HFFc6 (cell line): ENCODE results near the gene TAF4. TPM values are rescaled to one million over a fixed set of nuclear protein-coding genes. Genes with fewer than 3 reads are reported as not detected.

Experiments
- DNase-seq: peaks from one replicate; pipeline ENCODE4 v3.0.0-alpha.2; 2018
- H3K27ac Mint-ChIP-seq: 2 replicates; pipeline ENCODE4 v1.8.0; 2020; ENCODE audit warnings: mild to moderate bottlenecking, mixed read lengths
- H3K27me3 Mint-ChIP-seq: 2 replicates; pipeline ENCODE4 v1.8.0; 2021; ENCODE audit warnings: mild to moderate bottlenecking, moderate library complexity, mixed read lengths; ENCODE audit not compliant: insufficient read depth
- H3K36me3 Mint-ChIP-seq: 2 replicates; pipeline ENCODE4 v1.8.0; 2021; ENCODE audit warnings: low read depth, mixed read lengths
- H3K4me1 Mint-ChIP-seq: 2 replicates; pipeline ENCODE4 v1.8.0; 2020; ENCODE audit warnings: low read depth, mixed read lengths
- H3K4me3 Mint-ChIP-seq: 2 replicates; pipeline ENCODE4 v1.8.0; 2020; ENCODE audit warnings: mild to moderate bottlenecking, moderate library complexity, mixed read lengths
- H3K9me3 Mint-ChIP-seq: 2 replicates; pipeline ENCODE4 v1.8.0; 2020; ENCODE audit warnings: mild to moderate bottlenecking, mixed read lengths
- CTCF ChIP-seq: fragments of 200-600 bp; sonication (generic); IDR thresholded peaks from 2 replicates; pipeline ENCODE4 v1.5.0; 2021; ENCODE audit warnings: antibody characterized with exemption, mild to moderate bottlenecking
- total RNA-seq, 6 experiments: library from RNA; stranded (reverse); fragmentation: NEBNext Ultra II Directional; extraction: Animal tissue kit (Norgen Biotek cat#: 25700); gene quantifications; 2 replicates in 1 of 6; 3 replicates in 5 of 6; pipeline ENCODE4 v1.2.3, GENCODE V29; 2021

The TAF4 gene
- total RNA-seq, 6 experiments from 2014 or later = 9.4 to 11.7 (median 9.9) TPM

GRCh38 chr20:61964675-61965605 is 100.7 kb downstream of the TAF4 start:
- Mint-ChIP-seq H3K27ac (no peak overlapping the region), H3K9me3 (no peaks in the 10 kb centered on the region), H3K36me3 (no peaks in the 10 kb centered on the region), H3K27me3 (peaks cover 10% of the 10 kb centered on the region), H3K4me1 (no peaks in the 10 kb centered on the region), H3K4me3 (no peak overlapping the region)
- no peak for DNase-seq
- no peak for TF ChIP-seq CTCF

- DNase-seq = no peak
- H3K4me1 Mint-ChIP-seq = no peaks in the 10 kb centered on the region
Measured at GRCh38 chr20:61963885-61964674, 101.6 kb downstream of the TAF4 start.

GRCh38 chr20:61963149-61963548 is 102.5 kb downstream of the TAF4 start:
- H3K36me3 Mint-ChIP-seq = no peaks in the 10 kb centered on the region
- no peak overlapping the region for H3K4me3 Mint-ChIP-seq
- DNase-seq = no peak
- no peak for TF ChIP-seq CTCF
- H3K4me1 Mint-ChIP-seq = no peaks in the 10 kb centered on the region
- H3K9me3 Mint-ChIP-seq = no peaks in the 10 kb centered on the region
- H3K27ac Mint-ChIP-seq = no peak overlapping the region
- H3K27me3 Mint-ChIP-seq = peaks cover 18% of the 10 kb centered on the region

More at GRCh38 chr20:61963885-61964674, 101.6 kb downstream of the TAF4 start:
- Mint-ChIP-seq H3K4me3 (no peak overlapping the region), H3K9me3 (no peaks in the 10 kb centered on the region), H3K27me3 (peaks cover 13% of the 10 kb centered on the region), H3K36me3 (no peaks in the 10 kb centered on the region), H3K27ac (no peak overlapping the region)
- no peak for TF ChIP-seq CTCF

- no peak overlapping the region for H3K27ac Mint-ChIP-seq
- H3K36me3 Mint-ChIP-seq = no peaks in the 10 kb centered on the region
- TF ChIP-seq CTCF = no peak
- H3K27me3 Mint-ChIP-seq = peaks cover 22% of the 10 kb centered on the region
- H3K9me3 Mint-ChIP-seq = no peaks in the 10 kb centered on the region
- H3K4me3 Mint-ChIP-seq = no peak overlapping the region
- no peak for DNase-seq
- H3K4me1 Mint-ChIP-seq = no peaks in the 10 kb centered on the region
Measured at GRCh38 chr20:61960836-61961235, 104.8 kb downstream of the TAF4 start.

GRCh38 chr20:61958773-61959700 is 106.6 kb downstream of the TAF4 start:
- DNase-seq = no peak
- Mint-ChIP-seq H3K4me3 (no peak overlapping the region), H3K4me1 (no peaks in the 10 kb centered on the region), H3K27ac (no peak overlapping the region), H3K9me3 (no peaks in the 10 kb centered on the region), H3K27me3 (peaks cover 27% of the 10 kb centered on the region), H3K36me3 (no peaks in the 10 kb centered on the region)
- no peak for TF ChIP-seq CTCF
